H1 (cell line): ENCODE data around the gene SELENOI. TPM values are rescaled to one million over a fixed set of nuclear protein-coding genes. Genes with fewer than 3 reads are reported as not detected.

ENCODE experiments used
- polyA plus RNA-seq, 7 experiments: library from polyadenylated mRNA; depleted of rRNA in 3 of 7; stranded (reverse) in 5 of 7; unstranded in 2 of 7; fragments of >200 nt in 5 of 7; fragments of 200-250 nt in 2 of 7; gene quantifications; 1 replicate in 5 of 7; 2 replicates in 1 of 7; 4 replicates in 1 of 7; pipeline versions ENCODE4 v1.2.1 to v1.2.3, GENCODE V29; 2011 to 2013; ENCODE audit warnings: missing spikeins in 2 of 7, mixed read lengths in 2 of 7
- total RNA-seq: library from RNA; stranded (reverse); fragmentation: NEBNext Ultra II Directional; extraction: Animal tissue kit (Norgen Biotek cat#: 25700); gene quantifications from 2 replicates; pipeline ENCODE4 v1.2.1, GENCODE V29; 2021
- TF ChIP-seq, protein P1 (sequence below): fragments of 300-600 bp; sonication (generic); IDR thresholded peaks from 2 replicates; pipeline ENCODE4 v1.7.1; 2012; ENCODE audit warnings: low read length, moderate library complexity, mild to moderate bottlenecking, inconsistent platforms; ENCODE audit not compliant: insufficient replicate concordance

SELENOI gene
- total and polyA plus RNA-seq, 2 of the 8 experiments (the other 6 are each of a cell fraction or from before 2014, with no cell fraction given) = 15.9 to 63.8 TPM

DNA sequence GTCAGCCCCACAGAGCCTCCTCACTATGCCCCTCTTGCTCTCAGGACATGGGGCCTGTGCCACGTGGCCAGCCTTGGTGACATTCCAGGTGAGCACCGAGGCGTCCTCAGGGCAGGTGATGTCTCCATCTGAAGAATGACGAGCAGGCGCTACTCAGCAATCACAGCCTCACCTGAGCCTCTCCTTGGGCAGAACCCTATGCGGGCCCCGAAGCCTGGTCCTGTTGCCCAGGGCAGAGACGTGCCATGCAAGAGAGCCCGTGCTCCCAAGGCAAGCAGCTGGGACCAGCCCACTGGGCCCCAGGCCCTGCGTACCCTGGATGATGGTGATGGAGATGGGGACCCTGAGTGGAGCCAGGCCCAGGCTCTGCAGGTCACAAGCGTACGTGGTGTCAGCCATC is 32.5 kb upstream of the SELENOI start (continued):
- TF ChIP-seq, protein P1, sequence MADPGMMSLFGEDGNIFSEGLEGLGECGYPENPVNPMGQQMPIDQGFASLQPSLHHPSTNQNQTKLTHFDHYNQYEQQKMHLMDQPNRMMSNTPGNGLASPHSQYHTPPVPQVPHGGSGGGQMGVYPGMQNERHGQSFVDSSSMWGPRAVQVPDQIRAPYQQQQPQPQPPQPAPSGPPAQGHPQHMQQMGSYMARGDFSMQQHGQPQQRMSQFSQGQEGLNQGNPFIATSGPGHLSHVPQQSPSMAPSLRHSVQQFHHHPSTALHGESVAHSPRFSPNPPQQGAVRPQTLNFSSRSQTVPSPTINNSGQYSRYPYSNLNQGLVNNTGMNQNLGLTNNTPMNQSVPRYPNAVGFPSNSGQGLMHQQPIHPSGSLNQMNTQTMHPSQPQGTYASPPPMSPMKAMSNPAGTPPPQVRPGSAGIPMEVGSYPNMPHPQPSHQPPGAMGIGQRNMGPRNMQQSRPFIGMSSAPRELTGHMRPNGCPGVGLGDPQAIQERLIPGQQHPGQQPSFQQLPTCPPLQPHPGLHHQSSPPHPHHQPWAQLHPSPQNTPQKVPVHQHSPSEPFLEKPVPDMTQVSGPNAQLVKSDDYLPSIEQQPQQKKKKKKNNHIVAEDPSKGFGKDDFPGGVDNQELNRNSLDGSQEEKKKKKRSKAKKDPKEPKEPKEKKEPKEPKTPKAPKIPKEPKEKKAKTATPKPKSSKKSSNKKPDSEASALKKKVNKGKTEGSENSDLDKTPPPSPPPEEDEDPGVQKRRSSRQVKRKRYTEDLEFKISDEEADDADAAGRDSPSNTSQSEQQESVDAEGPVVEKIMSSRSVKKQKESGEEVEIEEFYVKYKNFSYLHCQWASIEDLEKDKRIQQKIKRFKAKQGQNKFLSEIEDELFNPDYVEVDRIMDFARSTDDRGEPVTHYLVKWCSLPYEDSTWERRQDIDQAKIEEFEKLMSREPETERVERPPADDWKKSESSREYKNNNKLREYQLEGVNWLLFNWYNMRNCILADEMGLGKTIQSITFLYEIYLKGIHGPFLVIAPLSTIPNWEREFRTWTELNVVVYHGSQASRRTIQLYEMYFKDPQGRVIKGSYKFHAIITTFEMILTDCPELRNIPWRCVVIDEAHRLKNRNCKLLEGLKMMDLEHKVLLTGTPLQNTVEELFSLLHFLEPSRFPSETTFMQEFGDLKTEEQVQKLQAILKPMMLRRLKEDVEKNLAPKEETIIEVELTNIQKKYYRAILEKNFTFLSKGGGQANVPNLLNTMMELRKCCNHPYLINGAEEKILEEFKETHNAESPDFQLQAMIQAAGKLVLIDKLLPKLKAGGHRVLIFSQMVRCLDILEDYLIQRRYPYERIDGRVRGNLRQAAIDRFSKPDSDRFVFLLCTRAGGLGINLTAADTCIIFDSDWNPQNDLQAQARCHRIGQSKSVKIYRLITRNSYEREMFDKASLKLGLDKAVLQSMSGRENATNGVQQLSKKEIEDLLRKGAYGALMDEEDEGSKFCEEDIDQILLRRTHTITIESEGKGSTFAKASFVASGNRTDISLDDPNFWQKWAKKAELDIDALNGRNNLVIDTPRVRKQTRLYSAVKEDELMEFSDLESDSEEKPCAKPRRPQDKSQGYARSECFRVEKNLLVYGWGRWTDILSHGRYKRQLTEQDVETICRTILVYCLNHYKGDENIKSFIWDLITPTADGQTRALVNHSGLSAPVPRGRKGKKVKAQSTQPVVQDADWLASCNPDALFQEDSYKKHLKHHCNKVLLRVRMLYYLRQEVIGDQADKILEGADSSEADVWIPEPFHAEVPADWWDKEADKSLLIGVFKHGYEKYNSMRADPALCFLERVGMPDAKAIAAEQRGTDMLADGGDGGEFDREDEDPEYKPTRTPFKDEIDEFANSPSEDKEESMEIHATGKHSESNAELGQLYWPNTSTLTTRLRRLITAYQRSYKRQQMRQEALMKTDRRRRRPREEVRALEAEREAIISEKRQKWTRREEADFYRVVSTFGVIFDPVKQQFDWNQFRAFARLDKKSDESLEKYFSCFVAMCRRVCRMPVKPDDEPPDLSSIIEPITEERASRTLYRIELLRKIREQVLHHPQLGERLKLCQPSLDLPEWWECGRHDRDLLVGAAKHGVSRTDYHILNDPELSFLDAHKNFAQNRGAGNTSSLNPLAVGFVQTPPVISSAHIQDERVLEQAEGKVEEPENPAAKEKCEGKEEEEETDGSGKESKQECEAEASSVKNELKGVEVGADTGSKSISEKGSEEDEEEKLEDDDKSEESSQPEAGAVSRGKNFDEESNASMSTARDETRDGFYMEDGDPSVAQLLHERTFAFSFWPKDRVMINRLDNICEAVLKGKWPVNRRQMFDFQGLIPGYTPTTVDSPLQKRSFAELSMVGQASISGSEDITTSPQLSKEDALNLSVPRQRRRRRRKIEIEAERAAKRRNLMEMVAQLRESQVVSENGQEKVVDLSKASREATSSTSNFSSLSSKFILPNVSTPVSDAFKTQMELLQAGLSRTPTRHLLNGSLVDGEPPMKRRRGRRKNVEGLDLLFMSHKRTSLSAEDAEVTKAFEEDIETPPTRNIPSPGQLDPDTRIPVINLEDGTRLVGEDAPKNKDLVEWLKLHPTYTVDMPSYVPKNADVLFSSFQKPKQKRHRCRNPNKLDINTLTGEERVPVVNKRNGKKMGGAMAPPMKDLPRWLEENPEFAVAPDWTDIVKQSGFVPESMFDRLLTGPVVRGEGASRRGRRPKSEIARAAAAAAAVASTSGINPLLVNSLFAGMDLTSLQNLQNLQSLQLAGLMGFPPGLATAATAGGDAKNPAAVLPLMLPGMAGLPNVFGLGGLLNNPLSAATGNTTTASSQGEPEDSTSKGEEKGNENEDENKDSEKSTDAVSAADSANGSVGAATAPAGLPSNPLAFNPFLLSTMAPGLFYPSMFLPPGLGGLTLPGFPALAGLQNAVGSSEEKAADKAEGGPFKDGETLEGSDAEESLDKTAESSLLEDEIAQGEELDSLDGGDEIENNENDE = no peak
